GM10847 (cell line): Measurements from ENCODE around the gene OSTM1.

ENCODE experiments used
- POLR2A ChIP-seq: IDR thresholded peaks from 2 replicates; pipeline ENCODE4 v1.6.1; 2011; ENCODE audit not compliant: insufficient read length; ENCODE audit errors: extremely low read depth

The OSTM1 gene

GRCh38 chr6:108074359-108075144 lies at the start of gene OSTM1:
OSTM1 (minus strand) TSS chr6:108074741; CDS start chr6:108074651, 90 bp downstream.
- TF ChIP-seq POLR2A: peak; percentile 69

DNA sequence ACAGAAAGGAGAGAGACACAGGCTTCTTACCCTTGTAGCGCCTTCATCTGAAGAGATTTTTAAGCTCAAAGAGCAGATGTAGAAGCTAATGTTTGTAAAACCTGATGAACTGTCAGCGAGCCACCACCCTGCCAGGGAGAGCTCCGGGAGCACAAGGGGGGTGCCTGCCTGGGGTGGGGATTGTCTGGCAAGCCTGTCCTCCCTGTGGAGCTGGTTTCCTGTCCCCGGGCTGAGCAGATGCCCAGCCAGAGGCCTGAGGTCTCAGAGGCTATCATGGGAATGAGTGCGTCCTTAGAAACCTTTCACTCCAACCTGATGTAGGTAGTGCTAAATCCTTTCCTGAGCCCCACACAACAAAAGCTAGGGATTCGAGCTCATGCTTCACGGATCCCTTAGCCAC lies 49.4 kb upstream of the OSTM1 start:
- TF ChIP-seq POLR2A: no peak

- no peak for TF ChIP-seq POLR2A
These were observed 49.0 kb upstream of the OSTM1 start for GRCh38 chr6:108123481-108123929.

- TF ChIP-seq POLR2A: no peak
These were observed 47.1 kb upstream of the OSTM1 start for GRCh38 chr6:108121612-108122011.

GRCh38 chr6:108120311-108120710 lies 45.8 kb upstream of the OSTM1 start:
- no peak for TF ChIP-seq POLR2A

DNA sequence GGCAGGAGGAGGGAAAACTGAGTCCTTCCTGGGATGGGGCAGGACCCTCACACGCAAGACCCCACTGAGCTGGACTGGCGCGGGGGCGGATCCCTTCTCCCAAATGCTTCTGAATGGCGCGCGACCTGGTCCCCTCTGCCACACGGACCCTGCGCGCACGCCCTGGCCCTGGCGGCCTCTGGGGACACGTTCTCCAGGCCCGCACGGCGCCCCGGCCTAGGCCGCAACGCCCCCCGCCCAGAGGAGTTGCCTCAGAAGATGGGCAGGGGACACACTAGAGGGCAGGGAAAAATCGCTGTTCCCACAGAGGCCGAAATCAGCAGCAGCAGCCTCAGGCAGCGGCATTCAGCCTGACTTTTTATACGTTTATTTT lies 45.2 kb upstream of the OSTM1 start:
- TF ChIP-seq POLR2A: no peak

- no peak for TF ChIP-seq POLR2A
These were observed 44.5 kb upstream of the OSTM1 start for GRCh38 chr6:108118810-108119768.

- no peak for TF ChIP-seq POLR2A
These were observed 43.8 kb upstream of the OSTM1 start for GRCh38 chr6:108118359-108118724.

DNA sequence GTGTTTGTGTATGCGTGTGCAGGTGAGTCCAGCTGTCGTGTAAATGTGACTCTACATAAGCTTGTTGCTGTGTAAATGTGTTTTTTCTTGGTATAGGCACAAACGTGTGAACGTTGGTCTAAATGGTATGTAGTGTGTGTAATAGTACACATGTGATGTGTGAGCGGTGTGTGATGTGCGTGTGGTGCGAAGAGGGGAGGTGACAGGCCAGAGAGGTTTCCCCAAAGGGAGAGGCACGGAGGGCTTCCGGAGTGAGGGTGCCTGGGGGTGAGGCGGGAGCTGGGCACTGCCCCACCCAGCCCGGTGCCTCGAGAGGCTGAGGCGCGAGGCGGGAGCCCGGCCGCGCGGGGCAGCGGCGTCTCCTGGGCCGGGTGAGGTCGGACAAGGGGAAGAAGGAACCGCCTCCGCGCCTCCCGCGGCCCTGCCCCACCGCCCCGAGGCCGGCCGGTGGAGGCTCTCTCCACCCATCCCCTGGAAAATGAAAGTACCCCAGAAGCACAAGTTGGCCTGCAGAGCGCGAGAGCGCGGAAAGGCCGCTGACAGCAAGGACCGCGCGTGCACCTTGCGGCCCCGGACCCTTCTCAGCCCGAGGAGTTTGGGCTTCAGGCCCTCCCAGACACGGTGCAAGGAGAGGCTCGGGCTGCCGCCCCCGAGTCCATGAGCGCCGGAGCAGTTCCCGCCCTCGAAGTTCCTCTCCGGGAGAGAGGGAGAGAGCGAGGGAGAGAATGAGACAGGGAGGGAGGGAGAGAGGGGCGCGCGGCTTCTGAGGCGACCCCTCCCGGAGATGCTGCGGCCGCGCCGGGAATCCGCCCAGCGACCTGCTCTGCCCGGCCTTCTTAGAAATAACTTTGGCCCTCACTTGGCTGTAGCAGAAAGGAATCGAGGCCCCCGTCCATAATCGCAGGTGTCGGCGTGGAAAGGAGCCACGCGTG lies 43.2 kb upstream of the OSTM1 start:
- no peak for TF ChIP-seq POLR2A

GRCh38 chr6:108116546-108117426 lies 42.2 kb upstream of the OSTM1 start:
- TF ChIP-seq POLR2A: no peak

- TF ChIP-seq POLR2A: no peak
These were observed 41.1 kb upstream of the OSTM1 start for GRCh38 chr6:108115598-108116058.

- no peak for TF ChIP-seq POLR2A
These were observed 40.5 kb upstream of the OSTM1 start for GRCh38 chr6:108114841-108115597.
